NCI-H524 treated with DMSO at 0.1 percent for 48 hours (cell line): ENCODE measurements around the gene ITPR2.

Experiments used
- DNase-seq: peaks from one replicate; lab custom pipeline; 2025; lab: John Stamatoyannopoulos, UW

The ITPR2 gene

DNA sequence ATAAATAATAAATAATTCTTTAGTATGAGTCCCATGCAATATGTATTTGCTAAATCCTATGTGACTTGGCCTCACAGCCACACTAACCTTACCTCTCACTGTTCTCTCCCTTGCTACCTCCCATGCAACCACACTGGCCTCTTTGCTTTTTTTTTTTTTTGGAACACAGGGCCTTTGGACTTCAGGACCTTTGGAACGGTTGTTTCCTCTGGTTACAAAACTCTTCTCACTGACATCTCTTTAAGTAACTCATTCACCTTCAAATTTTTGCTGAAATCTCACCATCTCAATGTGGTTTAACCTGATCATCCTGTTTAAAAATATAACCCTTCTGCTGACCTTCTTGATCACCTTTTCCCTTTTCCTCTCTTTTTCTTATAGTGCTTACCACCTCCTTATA is 443.7 kb downstream of the ITPR2 start:
- no peak for DNase-seq

DNA sequence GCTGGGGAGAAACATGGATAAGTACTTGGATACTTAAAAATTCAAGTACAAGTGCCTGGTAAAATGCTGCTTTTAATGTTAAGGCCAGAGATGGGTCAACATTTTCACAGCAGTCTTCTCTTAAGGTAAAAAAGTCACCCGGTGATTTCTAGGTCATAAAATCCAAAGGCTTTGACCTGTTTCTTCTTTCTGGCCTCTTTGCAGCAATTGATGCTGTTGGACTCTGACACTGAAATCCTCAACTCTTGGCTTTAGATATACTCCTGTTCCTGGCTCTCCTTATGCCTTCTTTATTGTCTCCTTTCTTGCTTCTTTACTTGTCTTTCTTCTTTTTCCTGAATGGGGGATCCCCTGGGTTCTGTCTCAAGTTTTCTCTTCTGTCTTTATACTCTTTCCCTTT is 448.5 kb downstream of the ITPR2 start:
- DNase-seq, result no peak

DNA sequence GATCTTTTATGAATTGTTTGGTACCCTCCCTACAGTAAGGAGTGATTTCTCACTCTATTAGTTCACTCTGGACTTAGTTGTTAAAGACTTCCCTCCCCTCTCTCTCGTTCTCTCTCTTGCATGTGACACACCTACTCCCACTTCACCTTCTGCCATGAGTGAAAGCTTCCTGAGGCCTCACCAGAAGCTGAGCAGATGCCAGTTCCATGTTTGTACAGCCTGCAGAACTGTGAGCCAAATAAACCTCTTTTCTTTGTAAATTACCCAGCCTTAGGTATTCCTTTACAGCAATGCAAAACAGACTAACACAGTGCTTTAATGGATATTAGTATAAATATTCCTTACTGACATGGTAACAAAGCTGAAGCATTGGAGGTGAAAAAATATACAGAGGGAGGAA is 450.0 kb downstream of the ITPR2 start:
- no peak for DNase-seq

DNA sequence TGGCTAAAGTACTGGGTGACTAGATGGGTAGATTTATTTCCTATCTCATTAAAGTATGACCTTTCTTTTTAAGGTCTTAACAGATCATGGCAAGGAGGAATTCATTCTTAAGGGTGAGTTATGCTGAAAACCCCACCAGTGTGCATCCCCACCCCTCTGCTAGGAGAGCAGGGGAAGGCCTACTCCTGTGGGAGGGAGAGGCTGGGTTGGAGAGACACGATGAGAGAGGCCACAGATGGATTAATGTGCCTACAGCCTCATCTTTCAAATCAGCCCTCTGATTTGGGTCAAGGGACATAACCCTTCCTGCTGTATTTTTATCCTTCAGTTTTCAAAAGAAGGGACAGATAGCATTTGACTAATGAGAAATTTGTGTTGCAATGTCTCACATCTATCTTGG is 452.1 kb downstream of the ITPR2 start:
- DNase-seq, result no peak

DNA sequence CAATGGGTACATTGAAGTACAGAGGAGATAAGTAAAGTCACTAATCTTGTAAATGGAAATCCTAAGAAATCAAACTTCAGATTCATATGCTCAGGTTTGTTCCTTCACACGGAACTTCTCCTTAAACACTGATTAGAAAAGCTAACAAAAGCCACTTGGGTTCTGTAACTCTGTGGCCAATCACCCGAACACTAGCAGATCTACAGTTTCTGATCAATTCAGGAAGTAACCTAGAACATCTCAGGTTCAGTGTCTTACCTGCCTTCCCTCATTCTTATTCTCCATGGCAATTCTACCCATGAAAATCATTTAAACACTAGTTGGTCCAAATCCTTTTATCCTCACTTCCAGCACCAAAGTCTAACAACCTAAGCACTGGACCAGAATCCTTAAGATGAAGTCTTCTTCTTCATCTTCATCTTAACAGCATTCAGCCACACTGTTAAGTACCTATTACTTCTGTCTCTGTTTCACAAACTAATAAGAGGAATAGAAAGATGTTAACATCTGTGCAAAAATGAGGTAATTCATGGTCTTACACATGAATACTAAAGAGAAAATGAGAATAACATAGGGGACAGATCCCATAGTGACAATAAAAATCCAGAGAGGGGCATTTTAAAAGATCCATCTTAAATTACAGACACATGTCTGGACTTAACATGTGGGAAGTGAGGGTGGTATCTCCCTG is 453.1 kb downstream of the ITPR2 start:
- no peak for DNase-seq

DNA sequence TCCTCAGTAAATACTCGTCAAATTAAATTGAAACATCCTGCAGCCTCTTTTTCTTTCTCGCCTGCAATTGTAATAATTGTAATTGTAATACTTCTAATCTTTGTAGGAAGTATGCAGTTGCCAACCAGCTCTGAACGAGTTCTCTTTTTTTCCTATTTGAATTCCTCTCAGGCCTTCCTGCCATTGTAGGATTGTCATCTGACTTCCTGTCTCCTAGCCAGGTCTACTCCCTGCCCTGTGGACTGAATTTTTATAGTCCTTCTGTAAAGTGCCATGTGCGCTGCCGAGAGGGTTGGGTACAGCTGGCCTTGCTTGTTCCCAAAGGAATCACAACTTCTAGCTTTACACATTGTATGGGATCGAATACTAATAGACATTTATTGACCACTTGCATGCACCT is 454.3 kb downstream of the ITPR2 start:
- no peak for DNase-seq

DNA sequence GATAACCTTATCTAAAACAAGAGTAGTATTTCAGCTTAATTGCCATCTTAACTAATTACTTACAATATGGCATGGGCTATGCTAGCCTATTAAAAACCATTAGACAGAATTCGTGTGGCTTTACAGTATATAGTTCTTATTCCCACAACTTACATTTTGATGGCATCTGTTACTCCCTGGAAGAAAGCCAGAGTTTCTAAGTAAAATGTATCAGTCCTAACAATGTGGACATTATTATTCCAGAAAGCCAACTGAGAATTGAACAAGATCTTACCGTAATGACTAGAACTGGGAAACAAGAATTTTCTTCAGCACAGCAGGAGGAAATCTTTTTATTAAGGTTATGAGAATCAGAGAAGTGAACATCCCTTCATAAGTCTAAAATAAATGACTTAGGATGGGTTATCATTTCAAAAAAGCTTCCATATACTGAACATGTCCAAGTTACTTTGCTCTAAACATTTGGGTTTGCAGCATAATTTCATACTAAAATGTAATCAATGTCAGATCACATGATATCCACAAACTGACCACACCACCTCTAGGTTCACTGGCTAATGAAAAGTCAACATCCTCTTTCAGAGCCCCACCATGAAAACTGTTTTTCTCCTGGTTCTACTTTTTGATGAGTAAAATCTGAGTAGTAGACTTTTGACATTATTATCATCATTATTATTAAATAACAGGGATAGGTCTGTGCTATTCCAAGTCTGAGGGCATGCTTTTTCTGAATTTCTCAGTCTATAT is 457.9 kb downstream of the ITPR2 start:
- peak; percentile 94 for DNase-seq

DNA sequence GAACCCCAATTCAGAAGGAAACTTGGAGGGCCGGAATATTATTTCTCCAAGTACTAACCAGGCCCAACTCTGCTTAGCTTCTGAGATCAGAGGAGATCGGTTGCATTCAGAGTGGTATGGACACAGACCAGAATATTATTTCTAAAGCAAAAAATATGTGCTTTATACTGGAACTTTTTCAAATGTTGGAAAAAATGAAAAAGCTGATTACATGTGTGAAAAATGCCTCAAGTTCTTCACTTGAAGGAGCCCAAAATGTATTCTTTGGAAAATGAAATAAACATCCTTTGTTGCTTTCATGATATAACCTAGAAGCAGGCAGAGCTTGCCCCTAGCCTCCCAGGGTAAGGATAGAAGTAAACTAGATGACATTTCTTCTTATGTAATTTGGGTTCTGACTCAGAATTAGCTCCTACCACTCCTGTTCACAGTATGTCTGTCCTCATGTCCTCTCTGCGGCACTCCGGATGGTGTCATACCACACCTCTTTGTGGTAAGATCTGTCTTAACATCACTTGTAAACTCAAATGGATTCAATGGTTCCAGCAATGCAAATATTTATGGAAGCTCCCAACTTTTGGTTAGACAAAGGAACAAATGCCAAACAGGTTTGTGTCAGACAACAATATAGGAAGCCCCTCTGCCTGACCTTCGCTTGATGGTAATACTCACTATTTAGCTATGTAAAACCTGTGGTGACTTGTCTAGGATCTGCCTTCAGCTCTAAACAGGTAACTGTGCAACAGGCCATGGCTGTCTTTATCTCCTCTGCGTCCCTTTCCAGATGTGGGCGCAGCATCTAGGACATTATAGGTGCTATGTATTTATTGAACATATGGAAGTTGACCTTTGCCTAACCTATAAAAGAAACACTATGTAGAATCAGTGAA is 459.1 kb downstream of the ITPR2 start:
- no peak for DNase-seq

DNA sequence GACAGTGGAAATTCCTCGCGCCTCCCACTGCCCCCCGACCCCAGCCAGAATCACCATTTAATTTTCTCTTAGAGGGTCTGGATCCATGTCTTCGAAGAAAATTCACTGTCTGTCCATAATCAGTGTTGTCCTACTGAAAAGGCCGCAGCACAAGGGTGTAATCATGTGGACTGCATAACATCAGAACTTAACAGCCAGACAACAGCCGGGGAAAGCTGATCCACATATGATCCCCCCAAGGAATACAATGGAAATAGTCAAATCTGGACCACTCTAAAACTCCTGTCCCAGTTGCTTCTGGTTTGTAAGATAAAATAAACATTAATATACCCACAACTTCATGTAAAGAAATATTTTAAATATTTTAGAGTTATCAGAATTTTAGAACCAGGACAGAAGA is 460.1 kb downstream of the ITPR2 start:
- no peak for DNase-seq

DNA sequence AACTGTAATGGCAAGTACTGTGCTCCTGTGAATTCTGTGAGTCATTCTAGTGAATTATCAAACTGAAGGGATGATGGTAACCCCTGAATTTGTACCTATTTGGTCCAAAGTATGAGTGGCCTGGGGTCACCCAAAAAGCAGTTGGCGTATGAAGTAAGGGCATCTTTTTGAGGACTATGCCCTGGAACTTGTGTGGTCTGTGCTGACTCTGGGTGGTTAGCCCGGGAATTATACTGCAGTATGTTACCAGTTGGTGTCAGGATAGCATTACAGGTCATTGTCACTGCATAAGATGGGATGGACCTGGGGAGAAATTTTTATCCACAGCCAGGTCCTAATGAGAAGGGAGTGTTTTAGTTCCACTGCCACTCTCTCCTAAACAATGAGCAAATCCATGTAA is 462.9 kb downstream of the ITPR2 start:
- no peak for DNase-seq

DNA sequence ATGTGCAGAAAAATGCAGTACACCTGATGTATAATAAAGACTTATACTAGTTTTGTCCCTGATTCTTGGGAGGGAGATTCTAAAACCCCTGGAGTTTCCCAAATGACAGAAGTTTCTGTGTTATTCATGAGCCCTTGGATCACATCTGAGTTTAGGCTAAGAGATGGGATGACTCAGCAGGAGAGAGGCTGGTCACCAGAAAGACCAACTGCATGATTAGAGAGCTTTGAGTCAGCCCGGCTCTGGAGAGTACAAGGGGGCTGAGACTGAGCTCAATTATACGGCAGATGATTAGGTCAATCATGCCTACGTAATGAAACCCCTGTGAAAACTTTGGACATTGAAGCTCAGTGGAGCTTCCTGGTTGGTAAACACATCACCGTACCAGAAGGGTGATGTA is 463.4 kb downstream of the ITPR2 start:
- DNase-seq, result no peak

DNA sequence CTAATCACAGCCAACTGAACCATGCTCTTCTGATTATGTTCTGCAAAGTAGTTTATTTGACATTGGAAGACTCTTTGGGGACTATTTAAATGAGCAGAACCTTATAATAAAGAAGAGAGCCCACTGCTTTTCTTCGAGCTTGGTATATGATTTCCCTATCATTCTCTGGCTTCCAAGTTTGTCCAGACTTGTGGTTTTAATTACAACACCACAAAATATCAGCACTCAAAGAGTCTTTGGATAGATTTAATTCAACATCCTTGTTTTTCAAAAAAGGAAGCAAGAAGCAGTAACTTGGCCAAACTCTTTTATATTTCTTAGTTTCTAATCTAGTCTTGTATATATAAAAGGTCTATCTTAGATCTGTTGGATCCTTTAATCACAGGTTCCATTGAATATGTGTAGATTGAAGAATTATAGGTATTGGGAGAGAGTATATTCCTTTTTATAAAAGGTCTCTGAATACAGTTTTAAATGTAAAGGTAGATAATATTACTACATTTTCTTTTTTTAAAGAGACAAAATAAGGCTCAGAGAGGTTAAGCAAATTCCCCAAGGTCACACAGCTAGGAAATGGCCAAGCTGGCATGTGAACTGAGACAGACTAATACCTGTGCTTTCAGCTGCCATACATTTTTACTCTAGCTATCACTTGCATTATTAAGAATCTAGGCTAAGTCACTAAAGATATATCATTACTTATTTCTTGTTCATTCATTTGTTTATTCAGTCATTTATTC is 464.8 kb downstream of the ITPR2 start:
- no peak for DNase-seq

DNA sequence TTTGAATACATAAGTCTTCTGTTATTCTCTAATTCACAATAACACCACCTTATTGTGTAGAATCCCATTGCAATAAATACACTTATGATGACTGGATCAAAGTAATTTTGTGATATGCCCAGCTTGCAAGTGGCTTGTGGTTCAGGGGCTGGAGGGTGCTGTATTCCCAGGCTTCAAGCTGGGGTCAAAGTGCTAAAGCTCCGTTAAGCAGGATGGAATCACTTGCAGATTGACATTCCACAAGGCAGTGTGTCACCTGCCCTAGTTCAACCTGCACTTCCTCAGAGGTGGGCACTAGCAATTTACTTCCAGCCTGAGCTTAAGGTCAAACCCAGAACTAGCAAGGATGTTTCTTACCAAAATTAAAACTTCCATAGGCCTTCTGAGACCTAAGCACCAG is 471.0 kb downstream of the ITPR2 start:
- DNase-seq, result no peak

DNA sequence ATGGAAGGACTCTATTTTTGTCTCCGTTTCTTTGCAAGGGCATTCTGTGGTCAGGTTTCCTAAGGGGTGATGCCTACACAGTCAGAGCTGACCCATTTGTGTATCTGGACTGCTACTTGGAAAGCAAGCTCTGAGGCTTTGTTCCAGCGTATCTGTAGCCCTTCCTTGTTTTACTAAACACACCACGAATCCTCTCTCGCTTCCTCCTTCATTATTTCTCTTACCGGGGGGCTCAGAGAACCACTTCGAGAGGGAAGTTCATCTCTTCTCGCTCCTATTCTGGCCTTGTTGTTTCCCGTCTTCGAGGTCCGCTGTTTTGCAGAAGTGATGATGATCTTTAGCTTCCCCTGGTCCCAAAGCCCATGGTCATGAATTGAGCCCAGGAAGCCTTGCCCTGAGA is 472.9 kb downstream of the ITPR2 start:
- no peak for DNase-seq

DNA sequence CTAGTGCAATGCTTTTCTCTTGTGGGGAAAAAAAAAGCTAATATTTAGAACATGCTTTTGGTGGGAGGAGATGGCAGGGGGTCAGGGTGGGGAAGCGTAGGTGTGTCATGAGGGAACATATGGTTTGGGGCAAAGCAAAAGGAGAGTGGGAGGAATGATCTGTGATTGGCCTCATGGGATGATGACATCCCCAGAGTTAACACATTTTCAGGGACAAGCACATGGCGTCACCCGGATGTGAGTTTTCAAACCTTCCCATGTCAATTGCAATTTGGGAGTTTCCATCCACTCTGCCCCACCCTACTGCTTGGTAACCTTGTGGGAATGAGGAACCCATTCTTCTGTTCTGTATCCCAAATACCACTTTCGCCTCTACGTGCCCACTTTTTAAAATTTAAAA is 473.4 kb downstream of the ITPR2 start:
- DNase-seq, result no peak

DNA sequence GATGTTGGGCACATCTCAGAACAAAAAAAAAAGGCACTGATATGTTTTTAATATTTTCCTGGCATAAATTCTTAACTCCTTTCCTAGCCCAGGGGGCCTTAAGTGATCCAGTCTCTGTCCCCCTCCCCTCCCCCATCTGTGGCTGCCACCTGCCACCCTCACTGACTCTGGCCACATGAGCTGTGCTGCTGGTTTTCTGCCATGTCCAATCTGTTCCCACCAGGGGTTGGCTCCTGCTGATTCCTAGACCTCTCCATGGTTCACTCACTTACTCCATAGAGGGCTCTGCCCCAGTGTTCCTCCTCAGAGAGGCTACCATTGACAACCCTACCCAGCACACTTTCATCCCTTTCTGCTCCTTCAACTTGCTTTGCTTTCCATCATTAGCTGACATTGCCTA is 474.3 kb downstream of the ITPR2 start:
- DNase-seq, result no peak

DNA sequence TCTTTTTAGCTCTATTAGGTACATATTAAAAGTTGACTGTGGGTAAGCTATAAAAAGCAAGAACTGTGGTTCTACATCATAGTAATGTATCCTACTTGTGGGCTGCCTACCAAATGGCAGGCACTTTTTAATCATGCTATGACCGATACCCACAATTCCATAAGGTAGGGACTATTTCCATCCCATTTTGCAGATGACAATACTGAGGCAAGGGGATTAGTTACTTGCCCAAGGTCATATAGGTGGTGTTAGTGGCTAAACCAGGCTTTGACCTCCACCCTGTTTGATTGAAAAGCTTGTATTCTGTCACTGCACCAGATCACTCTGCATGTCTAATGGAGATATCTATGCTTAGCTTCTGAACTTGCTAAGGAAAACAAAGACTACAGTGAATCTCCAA is 485.7 kb downstream of the ITPR2 start:
- DNase-seq, result no peak

DNA sequence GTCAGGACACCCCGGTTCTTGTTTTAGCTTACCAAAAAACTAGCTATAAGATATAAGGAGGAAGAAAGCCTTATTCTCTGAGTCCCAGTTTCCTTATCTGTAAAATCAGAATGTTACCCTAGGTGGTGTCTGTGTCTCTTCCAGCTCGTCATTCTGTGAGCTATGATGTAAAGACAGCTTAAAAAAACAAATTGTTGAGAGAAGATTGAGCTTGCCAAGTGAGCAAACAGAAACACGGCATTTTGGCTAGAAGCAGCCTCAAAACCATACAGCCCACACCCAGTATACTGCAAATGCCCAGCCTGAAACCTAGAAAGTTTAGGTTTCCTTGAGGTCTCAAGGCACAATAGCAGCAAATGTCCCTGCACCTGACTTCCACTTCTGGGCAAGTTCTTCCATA is 486.3 kb downstream of the ITPR2 start:
- DNase-seq, result no peak

DNA sequence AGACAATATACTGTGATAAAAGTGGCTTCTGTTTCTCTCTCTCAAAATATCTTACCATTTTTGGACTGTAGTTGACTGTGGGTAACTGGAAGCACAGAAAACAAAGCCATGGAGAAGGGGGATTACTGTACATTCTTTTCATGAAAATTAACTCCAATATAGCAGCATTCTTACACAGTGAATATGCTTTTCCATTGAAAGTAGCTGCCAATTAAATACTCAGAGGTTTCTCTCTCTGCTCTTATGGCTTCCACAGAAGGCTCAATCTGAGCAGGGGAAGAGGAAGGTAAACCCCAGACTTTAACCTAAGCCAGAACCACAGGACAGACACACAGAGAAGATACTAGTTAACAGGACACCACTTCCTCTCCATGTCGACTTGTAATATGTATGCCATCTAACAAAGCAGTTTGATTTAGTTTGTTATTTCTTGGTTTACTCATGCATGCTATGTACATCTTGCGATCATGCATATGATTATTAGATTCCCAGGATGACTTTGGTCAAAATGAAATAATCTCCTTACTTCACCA is 487.5 kb downstream of the ITPR2 start:
- DNase-seq, result no peak

DNA sequence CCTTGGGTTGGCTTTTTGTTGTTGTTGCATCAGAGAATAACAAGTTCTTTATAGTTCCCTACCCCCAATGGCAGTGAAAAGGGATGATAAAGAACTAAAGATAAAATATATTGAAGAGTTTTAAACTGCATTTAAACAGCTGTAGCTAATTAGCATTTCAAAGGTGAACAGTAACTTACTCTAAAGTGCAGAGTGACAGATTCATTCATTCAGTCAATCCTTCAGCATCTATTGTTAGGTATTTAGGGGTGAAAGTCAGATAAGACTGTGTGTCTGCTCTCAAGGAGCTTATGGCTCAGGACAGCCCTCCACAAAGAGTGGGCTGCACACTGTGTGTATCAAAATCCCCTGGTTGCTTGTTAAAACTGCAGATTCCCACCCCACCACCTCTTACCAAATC is 491.5 kb downstream of the ITPR2 start:
- no peak for DNase-seq

DNA sequence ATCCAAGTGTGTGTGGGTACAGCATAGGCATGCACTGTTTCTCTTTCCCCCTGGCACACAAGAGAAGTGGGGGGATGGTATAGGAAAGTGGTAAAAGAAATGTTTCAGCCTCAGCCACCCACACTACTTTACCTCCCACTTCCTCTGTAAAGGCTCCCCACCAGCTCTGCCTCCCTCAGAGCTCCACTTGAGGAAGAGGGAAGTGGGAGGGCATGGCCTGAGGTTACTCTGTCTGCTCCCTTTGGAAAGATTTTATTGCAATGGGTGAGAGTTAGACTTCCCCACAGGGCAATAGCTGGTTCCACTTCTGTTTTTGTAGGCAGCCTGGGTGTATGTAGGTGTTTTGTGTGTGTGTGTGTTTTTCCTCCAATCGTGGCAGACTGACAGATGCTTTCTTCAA is 492.3 kb downstream of the ITPR2 start:
- no peak for DNase-seq

DNA sequence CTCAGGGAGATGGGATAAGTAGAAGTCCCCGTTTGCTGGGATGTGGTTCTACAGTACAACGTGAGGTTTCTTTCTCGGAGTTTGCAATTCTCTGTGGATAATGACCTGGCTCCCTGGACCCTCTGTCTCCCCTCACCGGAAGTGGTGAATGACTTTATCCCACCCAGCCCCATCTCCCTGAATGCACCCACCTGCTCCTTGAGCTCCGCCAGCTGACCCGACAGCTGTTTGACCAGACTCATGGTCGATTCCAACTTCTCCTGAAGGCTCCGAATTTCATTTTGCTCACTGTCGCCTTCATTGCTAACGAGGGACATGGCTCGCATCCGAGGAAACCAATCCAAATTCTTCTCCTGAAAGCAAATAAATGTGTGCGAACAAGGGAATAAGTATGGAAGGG is 493.0 kb downstream of the ITPR2 start:
- DNase-seq, result no peak
